GM23338 (cell line): Measurements from ENCODE around the gene EDDM13. TPM values are rescaled to one million over a fixed set of nuclear protein-coding genes. Genes with fewer than 3 reads are reported as not detected.

Experiments
- ATAC-seq: fragments of 200-7000 bp; cut with Tn5 transposase; 3 replicates; pipeline ENCODE4 v1.9.1; 2020
- DNase-seq: peaks from one replicate; pipeline ENCODE4 v3.0.0-alpha.2; 2015; ENCODE audit warnings: low spot score
- H2AFZ ChIP-seq: fragments of 200-600 bp; sonication (generic); 2 replicates; pipeline ENCODE4 v1.8.0; 2016; ENCODE audit warnings: antibody characterized with exemption, mild to moderate bottlenecking, moderate library complexity
- H3F3A ChIP-seq: fragments of 200-600 bp; sonication (generic); replicated peaks from 2 replicates; pipeline ENCODE4 v1.8.0; 2017; ENCODE audit warnings: antibody characterized with exemption, mixed run types, low read depth
- H3K27ac ChIP-seq: fragments of 200-600 bp; sonication (generic); 2 replicates; pipeline ENCODE4 v1.6.1; 2016; ENCODE audit warnings: low read depth
- H3K27me3 ChIP-seq: fragments of 200-600 bp; sonication (generic); 2 replicates; pipeline ENCODE4 v1.8.0; 2016; ENCODE audit warnings: mild to moderate bottlenecking, mixed run types, moderate library complexity; ENCODE audit not compliant: insufficient read depth
- H3K36me3 ChIP-seq: fragments of 200-600 bp; sonication (generic); 2 replicates; pipeline ENCODE4 v1.8.0; 2016; ENCODE audit warnings: mild to moderate bottlenecking; ENCODE audit not compliant: insufficient read depth
- H3K4me1 ChIP-seq: fragments of 200-600 bp; sonication (generic); 2 replicates; pipeline ENCODE4 v1.8.0; 2016; ENCODE audit warnings: mild to moderate bottlenecking, moderate library complexity; ENCODE audit not compliant: insufficient read depth
- H3K4me2 ChIP-seq: fragments of 200-600 bp; sonication (generic); 2 replicates; pipeline ENCODE4 v1.7.1; 2017; ENCODE audit warnings: mixed run types
- H3K4me3 ChIP-seq: fragments of 200-600 bp; sonication (generic); 2 replicates; pipeline ENCODE4 v1.6.1; 2016; ENCODE audit warnings: mixed run types
- H3K79me2 ChIP-seq: fragments of 200-600 bp; sonication (generic); replicated peaks from 2 replicates; pipeline ENCODE4 v1.8.0; 2017; ENCODE audit warnings: mild to moderate bottlenecking; ENCODE audit not compliant: insufficient read depth
- H3K9me2 ChIP-seq: fragments of 200-600 bp; sonication (generic); 2 replicates; pipeline ENCODE4 v1.8.0; 2017; ENCODE audit not compliant: insufficient read depth
- H4K20me1 ChIP-seq: fragments of 200-600 bp; sonication (generic); replicated peaks from 2 replicates; pipeline ENCODE4 v1.8.0; 2017; ENCODE audit warnings: mild to moderate bottlenecking; ENCODE audit not compliant: insufficient read depth
- H3K27ac Mint-ChIP-seq: 2 replicates; pipeline ENCODE4 v1.8.0; 2020; ENCODE audit warnings: inconsistent platforms, mild to moderate bottlenecking, moderate library complexity, mixed read lengths
- H3K27me3 Mint-ChIP-seq: 3 replicates; pipeline ENCODE4 v1.8.0; 2022; ENCODE audit warnings: low read depth, mild to moderate bottlenecking, moderate library complexity, mixed read lengths, inconsistent platforms; ENCODE audit not compliant: insufficient read depth, poor library complexity
- H3K36me3 Mint-ChIP-seq: 3 replicates; pipeline ENCODE4 v1.8.0; 2021; ENCODE audit warnings: low read depth, mild to moderate bottlenecking, inconsistent platforms, moderate library complexity, mixed read lengths
- H3K4me1 Mint-ChIP-seq: 3 replicates; pipeline ENCODE4 v1.8.0; 2020; ENCODE audit warnings: mild to moderate bottlenecking, inconsistent platforms, mixed read lengths
- H3K4me3 Mint-ChIP-seq: 3 replicates; pipeline ENCODE4 v1.8.0; 2021; ENCODE audit warnings: moderate library complexity, mild to moderate bottlenecking, inconsistent platforms, mixed read lengths
- H3K9me3 Mint-ChIP-seq: 3 replicates; pipeline ENCODE4 v1.8.0; 2020; ENCODE audit warnings: moderate library complexity, mild to moderate bottlenecking, inconsistent platforms, mixed read lengths
- CREB1 ChIP-seq: fragments of 250-450 bp; sonication (Bioruptor Pico); IDR thresholded peaks from 2 replicates; pipeline ENCODE4 v1.5.0; 2020; ENCODE audit warnings: low read depth, mild to moderate bottlenecking, moderate library complexity
- CTCF ChIP-seq, 2 experiments: fragments of 200-600 bp in 1 of 2; sonication (generic) in 1 of 2; conservative IDR thresholded peaks; 2 replicates each; pipeline versions ENCODE4 v1.5.1 to v1.6.1; 2016 to 2017; ENCODE audit warnings: antibody characterized with exemption in 2 of 2, low read depth in 2 of 2, mild to moderate bottlenecking in 2 of 2, moderate library complexity in 1 of 2
- ETS1 ChIP-seq: IDR thresholded peaks from 2 replicates; pipeline ENCODE4 v1.6.1; 2016; ENCODE audit warnings: antibody characterized with exemption
- EZH2 ChIP-seq: fragments of 200-600 bp; sonication (generic); IDR thresholded peaks from one replicate; pipeline ENCODE4 v1.8.0; 2017; ENCODE audit warnings: antibody characterized with exemption, mild to moderate bottlenecking, low read depth; ENCODE audit not compliant: unreplicated experiment
- EZH2phosphoT487 ChIP-seq: fragments of 200-600 bp; sonication (generic); IDR thresholded peaks from one replicate; pipeline ENCODE4 v1.8.1; 2018; ENCODE audit warnings: antibody characterized with exemption; ENCODE audit not compliant: unreplicated experiment
- JUNB ChIP-seq: IDR thresholded peaks from one replicate; pipeline ENCODE4 v1.6.1; 2016; ENCODE audit warnings: antibody characterized with exemption; ENCODE audit not compliant: unreplicated experiment
- REST ChIP-seq: IDR thresholded peaks from one replicate; pipeline ENCODE4 v1.6.1; 2018; ENCODE audit warnings: antibody characterized with exemption; ENCODE audit not compliant: unreplicated experiment
- ZNF462 ChIP-seq: fragments of 250-450 bp; sonication (Bioruptor Pico); IDR thresholded peaks from 2 replicates; pipeline ENCODE4 v1.5.0; 2020; ENCODE audit warnings: mild to moderate bottlenecking, moderate library complexity
- polyA plus RNA-seq: library from polyadenylated mRNA; unstranded; fragments of >200 nt; fragmentation: Nextera tagmentation; extraction: Ambion mirVana; gene quantifications from 2 replicates; pipeline ENCODE4 v1.2.1, GENCODE V29; 2016
- total RNA-seq: library from RNA; depleted of rRNA; stranded (reverse); fragments of >200 nt; shearing (Covaris generic); gene quantifications from 2 replicates; pipeline ENCODE4 v1.2.3, GENCODE V29; 2014

EDDM13 gene
- total and polyA plus RNA-seq, 2 experiments from 2014 or later, result 0.68 TPM; not detected in 1

GRCh38 chr19:56316728-56317127 is 44.2 kb downstream of the EDDM13 start (continued):
- no peak for TF ChIP-seq CTCF (conservative IDR thresholded peaks at IDR 0.05; ENCODE audit: low read depth in 2 of 2)
- no peak for TF ChIP-seq JUNB
- no peak for TF ChIP-seq REST
- TF ChIP-seq ETS1, result no peak
- TF ChIP-seq EZH2, result no peak
- no peak for TF ChIP-seq EZH2phosphoT487

- no peak for ATAC-seq
- no peaks in the 10 kb centered on the region; the same call in 2 of the 3 replicates for H3K9me3 Mint-ChIP-seq
- no peaks in the 10 kb centered on the region for H3K4me1 ChIP-seq
- peaks cover 6% of the 10 kb centered on the region for H3K27me3 Mint-ChIP-seq
- H3K27ac ChIP-seq, result no peak overlapping the region
- no peaks in the 10 kb centered on the region for H4K20me1 ChIP-seq
- no peak overlapping the region for H3K4me3 Mint-ChIP-seq
- no peaks in the 10 kb centered on the region for H3K36me3 ChIP-seq
- H3K36me3 Mint-ChIP-seq, result no peaks in the 10 kb centered on the region; the same call in 2 of the 3 replicates
- no peaks in the 10 kb centered on the region for H3K79me2 ChIP-seq
- 0 out of 2 replicates have a peak, but pooled peaks cover 2% of the 10 kb centered on the region for H3F3A ChIP-seq
- no peak for DNase-seq
- peaks cover 10% of the 10 kb centered on the region for H3K4me1 Mint-ChIP-seq
- H3K4me3 ChIP-seq, result no peak overlapping the region
- H3K4me2 ChIP-seq, result no peak overlapping the region
- H3K9me2 ChIP-seq, result no peaks in the 10 kb centered on the region
- no peak overlapping the region for H2AFZ ChIP-seq
- H3K27ac Mint-ChIP-seq, result no peak overlapping the region
- H3K27me3 ChIP-seq, result no peaks in the 10 kb centered on the region
- TF ChIP-seq CTCF (conservative IDR thresholded peaks at IDR 0.05; ENCODE audit: low read depth in 2 of 2), result no peak
- TF ChIP-seq CREB1 (CRISPR knock-in tag), result no peak
- TF ChIP-seq ZNF462, result no peak
- no peak for TF ChIP-seq JUNB
- no peak for TF ChIP-seq EZH2phosphoT487
These were observed 45.2 kb downstream of the EDDM13 start for GRCh38 chr19:56317749-56318148.
